Activated T-cell treated with anti-CD3 and anti-CD28 coated beads, Interleukin-2, amount 50 U/mL, for 4 hours (primary cell): Measurements from ENCODE around the gene BZW2. TPM values are rescaled to one million over a fixed set of nuclear protein-coding genes. Genes with fewer than 3 reads are reported as not detected.

ENCODE experiments used
- ATAC-seq, 2 donors: fragments of 200-7000 bp; cut with Tn5 transposase; one replicate each; pipeline ENCODE4 v1.10.0; 2021
- DNase-seq: peaks from one replicate; pipeline ENCODE4 v3.0.0-alpha.2; 2020
- H3K27me3 Mint-ChIP-seq: one replicate; pipeline ENCODE4 v1.8.0; 2021; ENCODE audit warnings: low read depth, mixed read lengths
- H3K36me3 Mint-ChIP-seq: one replicate; pipeline ENCODE4 v1.8.0; 2022; ENCODE audit warnings: mixed read lengths; ENCODE audit not compliant: insufficient read depth
- H3K4me1 Mint-ChIP-seq: one replicate; pipeline ENCODE4 v1.8.0; 2021; ENCODE audit warnings: low read depth, mixed read lengths
- H3K4me3 Mint-ChIP-seq: one replicate; pipeline ENCODE4 v1.8.0; 2021; ENCODE audit warnings: mild to moderate bottlenecking, moderate library complexity, mixed read lengths
- H3K9me3 Mint-ChIP-seq: one replicate; pipeline ENCODE4 v1.8.0; 2021; ENCODE audit warnings: mixed read lengths
- total RNA-seq, 3 donors: library from RNA; stranded (reverse); gene quantifications; one replicate each; pipeline ENCODE4 v1.2.1, GENCODE V29; 2021

The BZW2 gene
- total RNA-seq, 3 donors from 2014 or later: 116 to 135 (median 127) TPM

DNA sequence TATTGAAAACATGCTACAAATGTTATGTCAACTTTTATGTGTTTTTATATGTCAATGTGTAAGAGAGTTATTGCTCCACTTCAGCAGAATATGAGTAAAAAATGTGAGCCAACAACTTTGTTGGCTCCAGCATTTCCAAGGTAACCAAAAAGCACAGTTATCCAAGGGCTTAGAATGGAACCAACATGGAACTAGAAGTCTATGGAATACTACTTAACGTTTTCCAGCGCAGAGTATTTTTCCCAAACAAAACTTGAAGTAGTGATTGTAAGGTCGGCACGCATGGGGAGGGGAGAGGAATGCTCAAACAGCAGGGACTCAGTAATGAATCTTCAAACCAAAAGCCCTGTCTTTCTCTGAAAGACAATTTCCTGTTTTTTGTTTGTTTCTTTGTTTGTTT lies 62.5 kb downstream of the BZW2 start:
- H3K9me3 Mint-ChIP-seq: no peaks in the 10 kb centered on the region
- no peak for ATAC-seq
- H3K4me3 Mint-ChIP-seq: no peak overlapping the region
- peaks cover 15% of the 10 kb centered on the region for H3K4me1 Mint-ChIP-seq
- no peaks in the 10 kb centered on the region for H3K27me3 Mint-ChIP-seq
- H3K36me3 Mint-ChIP-seq: peaks cover 41% of the 10 kb centered on the region
- DNase-seq: no peak

DNA sequence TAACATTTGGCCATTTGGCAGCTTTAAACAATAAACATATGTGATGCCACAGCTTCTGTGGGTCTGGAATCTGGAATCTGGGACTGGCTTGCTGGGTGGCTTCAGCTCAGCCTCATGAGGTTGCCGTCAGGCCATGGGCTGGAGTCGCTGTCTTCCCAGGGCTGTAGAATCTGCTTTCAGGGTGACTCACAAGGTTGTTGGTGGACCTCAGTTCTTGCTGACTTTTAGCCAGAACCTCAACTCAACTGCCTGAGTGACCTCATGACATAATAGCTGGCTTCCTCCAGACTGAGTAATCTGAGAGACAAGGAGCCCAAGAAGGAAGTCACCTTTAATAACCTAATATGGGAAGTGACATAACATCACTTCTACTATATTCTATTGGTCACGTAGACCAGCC lies 63.0 kb downstream of the BZW2 start:
- H3K4me3 Mint-ChIP-seq: no peak overlapping the region
- no peaks in the 10 kb centered on the region for H3K27me3 Mint-ChIP-seq
- ATAC-seq: no peak
- DNase-seq: no peak
- H3K4me1 Mint-ChIP-seq: peaks cover 15% of the 10 kb centered on the region
- peaks cover 36% of the 10 kb centered on the region for H3K36me3 Mint-ChIP-seq
- H3K9me3 Mint-ChIP-seq: no peaks in the 10 kb centered on the region

DNA sequence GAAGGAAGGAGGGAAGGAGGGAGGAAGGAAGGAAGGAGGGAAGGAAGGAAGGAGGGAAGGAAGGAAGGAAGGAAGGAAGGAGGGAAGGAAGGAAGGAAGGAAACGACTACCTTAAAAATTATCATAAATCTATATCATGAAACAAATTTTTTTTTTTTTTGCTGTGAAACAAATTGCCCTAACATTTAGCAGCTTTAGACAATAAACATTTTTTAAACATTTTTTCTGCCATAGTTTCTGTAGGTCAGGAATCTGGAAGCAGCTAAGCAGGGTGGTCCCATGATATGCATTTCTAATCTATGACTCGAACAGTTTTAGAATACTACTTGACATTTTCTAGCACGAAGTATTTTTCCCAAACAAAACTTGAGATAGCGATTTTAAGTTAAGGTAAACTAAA lies 64.7 kb downstream of the BZW2 start:
- Mint-ChIP-seq H3K27me3 (no peaks in the 10 kb centered on the region), H3K36me3 (peaks cover 29% of the 10 kb centered on the region), H3K9me3 (no peaks in the 10 kb centered on the region), H3K4me3 (no peak overlapping the region), H3K4me1 (peaks cover 15% of the 10 kb centered on the region)
- DNase-seq: no peak
- no peak for ATAC-seq

DNA sequence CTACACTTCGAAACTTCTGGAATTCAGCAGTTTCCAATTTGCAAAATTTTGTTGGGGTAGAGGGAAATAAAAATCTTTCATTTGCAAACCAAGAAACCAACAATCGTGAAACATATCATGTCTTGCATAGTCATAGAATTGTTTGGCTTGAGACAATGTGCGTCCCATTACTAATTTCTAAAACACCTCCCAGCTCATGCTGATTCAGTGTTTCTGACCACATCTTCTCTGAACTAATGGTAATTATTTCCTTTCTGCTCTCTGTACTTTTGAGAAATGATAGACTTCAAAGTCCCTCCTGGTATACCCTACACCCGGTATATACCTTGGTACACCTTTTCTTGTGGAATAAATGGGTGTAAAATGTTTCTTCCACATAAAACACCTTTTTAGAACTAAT lies 65.7 kb downstream of the BZW2 start:
- Mint-ChIP-seq H3K9me3 (no peaks in the 10 kb centered on the region), H3K36me3 (peaks cover 23% of the 10 kb centered on the region), H3K27me3 (no peaks in the 10 kb centered on the region), H3K4me1 (peaks cover 15% of the 10 kb centered on the region), H3K4me3 (no peak overlapping the region)
- no peak for DNase-seq
- peak; percentile 69 to 80 for ATAC-seq

DNA sequence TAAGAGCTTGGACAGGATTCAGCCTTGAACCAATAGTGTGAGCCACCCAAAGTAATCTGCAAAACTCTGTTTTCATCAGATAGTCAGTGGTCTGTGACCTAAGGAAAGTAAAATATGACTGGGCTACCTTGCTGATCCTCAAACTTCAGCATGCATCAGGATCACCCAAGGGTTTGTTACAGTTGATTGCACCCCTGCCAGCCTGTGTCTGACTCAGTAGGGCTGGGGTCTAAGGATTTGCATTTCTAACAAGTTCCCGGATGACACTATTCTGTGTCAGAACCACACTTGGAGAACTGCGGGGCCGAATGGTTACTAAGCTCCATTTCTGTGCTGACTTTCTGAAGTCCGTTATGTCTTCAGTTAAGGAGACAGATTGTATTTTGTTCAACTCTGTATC lies 66.9 kb downstream of the BZW2 start:
- no peak overlapping the region for H3K4me3 Mint-ChIP-seq
- H3K27me3 Mint-ChIP-seq: no peaks in the 10 kb centered on the region
- ATAC-seq (peak; percentile 51 to 64), DNase-seq (no peak)
- no peaks in the 10 kb centered on the region for H3K9me3 Mint-ChIP-seq
- peaks cover 13% of the 10 kb centered on the region for H3K4me1 Mint-ChIP-seq
- peaks cover 16% of the 10 kb centered on the region for H3K36me3 Mint-ChIP-seq

DNA sequence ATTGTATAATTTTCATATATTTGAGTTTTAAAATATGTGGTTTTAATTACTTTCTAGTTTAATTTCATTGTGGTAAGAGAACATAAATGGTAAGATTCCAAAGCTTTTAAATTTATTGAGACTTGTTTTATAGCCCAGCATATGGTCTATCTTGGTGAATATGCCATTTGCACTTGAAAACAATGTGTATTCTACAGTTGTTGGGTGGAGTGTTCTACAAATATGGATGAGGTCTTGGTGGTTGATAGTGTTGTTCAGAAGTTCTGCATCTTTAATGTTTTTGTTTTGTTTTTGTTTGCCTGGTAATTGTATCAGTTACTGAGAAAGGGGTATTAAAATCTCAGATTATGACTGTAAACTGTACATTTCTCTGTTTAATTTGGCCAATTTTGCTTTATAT lies 69.9 kb downstream of the BZW2 start:
- peaks cover 15% of the 10 kb centered on the region for H3K4me1 Mint-ChIP-seq
- no peak for DNase-seq
- peaks cover 13% of the 10 kb centered on the region for H3K36me3 Mint-ChIP-seq
- ATAC-seq: no peak
- H3K27me3 Mint-ChIP-seq: no peaks in the 10 kb centered on the region
- H3K9me3 Mint-ChIP-seq: no peaks in the 10 kb centered on the region
- no peak overlapping the region for H3K4me3 Mint-ChIP-seq

DNA sequence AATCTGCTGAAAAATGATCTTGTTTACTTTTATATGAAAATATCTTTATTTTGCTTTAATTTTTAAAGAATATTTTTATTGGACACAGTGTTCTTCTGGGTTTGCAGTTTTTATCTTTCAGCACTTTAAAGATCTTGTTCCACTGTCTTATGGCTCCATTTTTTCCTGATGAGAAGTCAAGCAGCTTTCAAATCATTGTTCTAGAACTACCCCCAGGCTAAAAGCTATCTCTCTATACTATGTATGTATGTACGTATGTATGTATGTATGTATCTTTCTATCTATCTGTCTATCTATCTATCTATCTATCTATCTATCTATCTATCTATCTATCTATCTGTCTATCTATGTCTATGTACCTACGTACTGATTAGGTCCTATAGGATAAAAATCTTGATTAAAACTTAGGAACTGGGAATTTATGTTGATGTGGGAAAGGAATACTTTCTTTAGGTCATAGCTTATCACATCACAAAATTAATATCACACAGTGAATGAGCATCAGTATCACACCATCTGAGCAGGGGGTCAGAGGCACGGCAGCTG lies 72.2 kb downstream of the BZW2 start:
- DNase-seq: no peak
- Mint-ChIP-seq H3K4me1 (peaks cover 6% of the 10 kb centered on the region), H3K9me3 (no peaks in the 10 kb centered on the region), H3K36me3 (peaks cover 9% of the 10 kb centered on the region), H3K27me3 (no peaks in the 10 kb centered on the region), H3K4me3 (no peak overlapping the region)
- no peak for ATAC-seq

DNA sequence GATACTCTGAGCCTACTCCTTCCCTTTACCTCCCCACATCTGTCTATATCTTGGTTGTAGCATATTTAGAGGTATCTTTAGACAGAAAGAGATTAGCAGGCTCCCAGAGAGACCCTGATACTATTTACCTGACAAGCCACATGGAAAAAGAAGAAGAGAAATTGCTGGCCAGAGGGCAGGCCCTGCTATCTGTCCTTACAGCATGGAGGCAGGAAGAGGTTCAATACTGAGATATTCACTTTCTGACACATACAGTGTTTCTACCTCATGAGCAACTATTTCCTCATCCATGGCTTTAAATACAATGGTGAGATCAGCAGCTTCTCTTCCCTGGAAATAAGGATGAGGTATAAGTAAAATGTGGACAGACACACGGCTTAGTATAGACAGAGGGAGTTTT lies 73.7 kb downstream of the BZW2 start:
- DNase-seq: no peak
- ATAC-seq: no peak
- H3K36me3 Mint-ChIP-seq: peaks cover 13% of the 10 kb centered on the region
- peaks cover 6% of the 10 kb centered on the region for H3K4me1 Mint-ChIP-seq
- H3K9me3 Mint-ChIP-seq: no peaks in the 10 kb centered on the region
- H3K27me3 Mint-ChIP-seq: no peaks in the 10 kb centered on the region
- no peak overlapping the region for H3K4me3 Mint-ChIP-seq

DNA sequence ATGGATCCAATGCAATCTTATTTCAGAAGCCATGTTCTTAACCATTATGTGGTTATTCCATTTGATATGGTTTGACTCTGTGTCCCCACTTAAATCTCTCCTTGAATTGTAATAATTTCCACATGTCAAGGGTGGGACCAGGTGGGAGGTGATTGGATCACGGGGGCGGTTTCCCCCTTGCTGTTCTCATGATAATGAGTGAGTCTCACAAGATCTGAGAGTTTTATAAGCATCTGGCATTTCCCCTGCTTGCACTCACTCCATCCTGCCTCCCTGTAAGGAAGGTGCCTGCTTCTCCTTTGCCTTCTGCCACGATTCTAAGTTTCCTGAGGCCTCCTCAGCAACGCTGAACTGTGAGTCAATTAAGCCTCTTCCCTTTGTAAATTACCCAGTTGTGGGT lies 75.6 kb downstream of the BZW2 start:
- peak overlapping the region; percentile 24 for H3K4me3 Mint-ChIP-seq
- DNase-seq (no peak), ATAC-seq (no peak)
- no peaks in the 10 kb centered on the region for H3K27me3 Mint-ChIP-seq
- peaks cover 10% of the 10 kb centered on the region for H3K36me3 Mint-ChIP-seq
- H3K4me1 Mint-ChIP-seq: peaks cover 6% of the 10 kb centered on the region
- no peaks in the 10 kb centered on the region for H3K9me3 Mint-ChIP-seq

DNA sequence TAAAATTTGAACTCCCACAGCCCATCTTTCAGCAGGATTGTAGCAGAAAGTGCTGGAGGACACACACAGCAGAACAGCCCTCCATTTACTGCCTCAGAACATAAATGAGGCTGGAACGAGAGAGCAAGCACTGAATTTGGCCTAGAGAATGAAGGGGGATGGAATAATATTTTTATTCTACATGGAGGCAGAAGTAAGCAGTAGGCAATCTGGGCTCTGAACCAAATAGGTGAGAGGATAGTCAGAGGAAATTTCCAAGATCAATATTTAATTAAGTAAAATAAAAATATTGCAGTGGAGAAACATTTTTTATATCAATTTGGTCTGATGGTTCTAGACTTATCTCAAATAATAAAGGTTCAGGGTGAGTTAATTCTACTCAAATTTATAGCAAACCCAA lies 78.4 kb downstream of the BZW2 start:
- DNase-seq (no peak), ATAC-seq (no peak)
- Mint-ChIP-seq H3K4me3 (no peak overlapping the region), H3K36me3 (peaks cover 12% of the 10 kb centered on the region), H3K27me3 (no peaks in the 10 kb centered on the region), H3K9me3 (no peaks in the 10 kb centered on the region), H3K4me1 (peaks cover 6% of the 10 kb centered on the region)

DNA sequence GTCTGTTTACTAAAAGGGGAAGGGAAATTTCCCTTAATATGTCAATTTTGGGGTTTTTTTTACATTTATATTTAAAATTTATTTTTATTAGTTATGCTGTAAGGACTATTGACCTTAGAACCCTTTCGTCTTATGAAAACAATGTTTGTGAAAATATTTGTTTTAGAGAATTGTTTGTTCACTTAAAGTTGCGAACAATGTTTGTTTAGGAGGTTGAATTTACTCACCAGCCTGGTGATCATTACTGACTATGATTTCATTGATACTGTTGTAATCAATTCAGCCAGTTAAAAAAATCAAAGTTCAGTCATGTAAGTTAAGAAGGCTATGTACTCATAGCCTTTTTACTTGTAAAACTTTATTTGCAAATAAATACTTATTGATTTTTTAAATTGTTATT lies 80.2 kb downstream of the BZW2 start:
- Mint-ChIP-seq H3K9me3 (no peaks in the 10 kb centered on the region), H3K4me1 (peaks cover 3% of the 10 kb centered on the region), H3K4me3 (no peak overlapping the region), H3K27me3 (no peaks in the 10 kb centered on the region), H3K36me3 (peaks cover 9% of the 10 kb centered on the region)
- no peak for ATAC-seq
- DNase-seq: no peak

DNA sequence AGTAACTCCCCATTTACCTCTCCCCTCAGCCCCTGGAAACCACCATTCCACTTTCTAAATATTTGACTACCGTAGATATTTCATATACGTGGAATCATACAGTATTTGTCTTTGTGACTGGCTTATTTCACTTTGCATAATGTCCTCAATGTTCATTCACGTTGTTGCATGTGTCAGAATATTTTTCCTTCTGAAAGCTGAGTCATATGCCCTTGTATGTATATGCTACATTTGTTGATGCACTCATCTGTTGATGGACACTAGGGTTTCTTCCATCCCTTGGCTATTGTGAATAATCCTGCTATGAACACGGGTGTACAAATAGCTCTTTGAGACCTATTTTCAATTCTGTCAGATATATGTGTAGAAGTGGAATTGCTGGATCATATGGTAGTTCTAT lies 81.8 kb downstream of the BZW2 start:
- peaks cover 9% of the 10 kb centered on the region for H3K36me3 Mint-ChIP-seq
- DNase-seq (no peak), ATAC-seq (no peak)
- H3K9me3 Mint-ChIP-seq: no peaks in the 10 kb centered on the region
- no peak overlapping the region for H3K4me3 Mint-ChIP-seq
- H3K4me1 Mint-ChIP-seq: no peaks in the 10 kb centered on the region
- no peaks in the 10 kb centered on the region for H3K27me3 Mint-ChIP-seq

DNA sequence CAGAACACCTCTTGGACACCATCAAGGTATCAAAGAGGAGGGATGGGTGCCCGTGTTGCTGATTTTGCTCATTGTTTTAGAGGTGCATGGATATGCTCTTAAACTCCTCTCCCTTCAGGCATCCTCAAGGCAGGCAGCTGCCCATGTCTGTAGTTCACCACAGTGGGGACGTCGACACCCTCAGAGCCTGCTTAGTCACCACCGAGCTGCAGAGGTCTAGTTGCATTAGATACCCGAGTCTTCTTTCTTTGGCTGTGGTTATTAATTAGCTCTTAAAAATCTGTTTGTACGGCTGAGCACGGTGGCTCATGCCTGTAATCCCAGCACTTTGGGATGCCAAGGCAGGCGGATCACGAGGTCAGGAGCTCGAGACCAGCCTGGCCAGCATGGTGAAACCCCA lies 82.8 kb downstream of the BZW2 start:
- H3K4me3 Mint-ChIP-seq: no peak overlapping the region
- ATAC-seq (no peak), DNase-seq (no peak)
- H3K36me3 Mint-ChIP-seq: peaks cover 7% of the 10 kb centered on the region
- no peaks in the 10 kb centered on the region for H3K27me3 Mint-ChIP-seq
- H3K4me1 Mint-ChIP-seq: no peaks in the 10 kb centered on the region
- H3K9me3 Mint-ChIP-seq: no peaks in the 10 kb centered on the region

DNA sequence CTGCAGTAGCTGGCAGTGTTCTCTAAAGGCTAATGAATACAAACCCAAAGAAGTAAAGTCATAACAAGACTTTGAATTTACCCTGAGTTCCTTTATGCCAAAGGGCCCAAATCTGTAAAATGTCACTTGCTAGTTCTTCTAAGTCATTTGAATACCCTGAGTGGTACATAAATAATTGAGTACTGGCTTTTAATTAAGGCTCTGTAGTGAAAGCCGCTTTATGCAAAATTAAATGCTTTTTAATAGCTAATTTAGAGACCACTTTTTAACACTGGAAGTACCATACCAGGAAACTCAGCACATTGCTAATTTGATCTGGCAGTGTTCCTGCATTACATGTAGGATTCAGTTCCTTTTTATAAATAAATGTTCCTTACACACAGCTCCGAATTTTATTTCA lies 83.6 kb downstream of the BZW2 start:
- ATAC-seq (no peak), DNase-seq (no peak)
- peaks cover 2% of the 10 kb centered on the region for H3K4me1 Mint-ChIP-seq
- peaks cover 3% of the 10 kb centered on the region for H3K36me3 Mint-ChIP-seq
- no peak overlapping the region for H3K4me3 Mint-ChIP-seq
- H3K9me3 Mint-ChIP-seq: no peaks in the 10 kb centered on the region
- no peaks in the 10 kb centered on the region for H3K27me3 Mint-ChIP-seq

DNA sequence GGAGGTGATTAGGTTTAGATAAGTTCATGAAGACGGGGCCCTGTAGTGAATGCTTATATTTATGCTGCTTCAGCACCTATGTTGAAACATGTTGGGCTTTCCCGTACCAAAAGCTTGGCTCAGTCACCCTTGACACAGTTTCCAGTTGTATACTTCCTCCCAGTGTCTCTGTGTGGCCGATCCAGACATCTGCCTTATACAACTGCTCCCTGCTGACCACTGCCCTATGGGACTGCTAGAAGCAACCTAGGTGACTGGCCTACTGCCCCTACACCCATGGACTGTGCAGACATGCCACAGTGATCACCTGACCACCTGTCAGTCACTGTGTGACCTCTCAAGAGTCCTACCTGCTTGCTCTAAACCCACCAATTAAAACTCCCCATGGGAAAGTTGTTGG lies 85.0 kb downstream of the BZW2 start:
- no peak for ATAC-seq
- Mint-ChIP-seq H3K9me3 (no peaks in the 10 kb centered on the region), H3K36me3 (peaks cover 3% of the 10 kb centered on the region), H3K4me3 (no peak overlapping the region), H3K27me3 (no peaks in the 10 kb centered on the region), H3K4me1 (peaks cover 4% of the 10 kb centered on the region)
- no peak for DNase-seq

DNA sequence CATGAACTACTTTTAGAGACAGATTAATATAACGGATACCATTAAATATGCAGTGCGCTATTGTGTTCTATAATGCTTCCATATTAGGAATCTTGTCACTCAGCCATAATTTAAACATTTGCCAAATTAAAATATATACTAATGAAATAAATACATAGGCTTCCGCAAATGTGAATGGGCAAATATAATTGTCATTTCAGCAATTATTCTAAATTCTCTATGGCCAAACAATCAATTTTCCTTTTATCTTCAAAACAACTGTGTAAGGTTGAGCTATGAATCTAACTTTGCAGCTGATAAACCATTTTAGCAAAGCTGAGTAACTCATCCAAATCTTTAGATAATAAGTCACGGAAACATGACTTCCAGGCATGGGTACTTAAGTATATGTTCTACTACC lies 86.8 kb downstream of the BZW2 start:
- Mint-ChIP-seq H3K27me3 (no peaks in the 10 kb centered on the region), H3K9me3 (no peaks in the 10 kb centered on the region), H3K36me3 (peaks cover 3% of the 10 kb centered on the region), H3K4me3 (no peak overlapping the region), H3K4me1 (peaks cover 4% of the 10 kb centered on the region)
- DNase-seq (no peak), ATAC-seq (no peak)
